Central memory CD8-positive, alpha-beta T cell (primary cell): Measurements from ENCODE around the gene COX7A1.

ENCODE experiments used
- ATAC-seq: fragments of 150-1000 bp; cut with Tn5 transposase; replicated peaks from 2 replicates; pipeline ENCODE4 v1.10.0; 2022; ENCODE audit warnings: mild to moderate bottlenecking, moderate FRiP score, moderate number of reproducible peaks; ENCODE audit not compliant: poor library complexity, severe bottlenecking; ENCODE audit errors: extremely low read depth
- DNase-seq, 2 donors: peaks; one replicate each; pipeline ENCODE4 v3.0.0; 2021; ENCODE audit warnings: low spot score in 2 of 2
- H3K27ac Mint-ChIP-seq: one replicate; pipeline ENCODE4 v1.8.0; 2022; ENCODE audit warnings: low read depth, mild to moderate bottlenecking, moderate library complexity, mixed read lengths
- H3K27me3 Mint-ChIP-seq: one replicate; pipeline ENCODE4 v1.8.0; 2022; ENCODE audit warnings: mixed read lengths
- H3K36me3 Mint-ChIP-seq: one replicate; pipeline ENCODE4 v1.8.0; 2022; ENCODE audit warnings: mild to moderate bottlenecking, moderate library complexity, mixed read lengths; ENCODE audit not compliant: insufficient read depth
- H3K4me1 Mint-ChIP-seq: one replicate; pipeline ENCODE4 v1.8.0; 2022; ENCODE audit warnings: mixed read lengths
- H3K4me3 Mint-ChIP-seq: one replicate; pipeline ENCODE4 v1.8.0; 2022; ENCODE audit warnings: mild to moderate bottlenecking, moderate library complexity, mixed read lengths
- H3K9me3 Mint-ChIP-seq: one replicate; pipeline ENCODE4 v1.8.0; 2022; ENCODE audit warnings: mixed read lengths

COX7A1 gene

GRCh38 chr19:36115453-36116343 is 36.5 kb downstream of the COX7A1 start, which contains the start of gene TBCB:
TBCB (plus strand) TSS chr19:36115468; CDS start chr19:36115561, 93 bp downstream.
- H3K4me3 Mint-ChIP-seq: peak within 1 kb of the TSS; percentile 89
- DNase-seq (no peak), ATAC-seq (no peak)
- H3K36me3 Mint-ChIP-seq: peaks cover 38% of the 10 kb centered on the region
- H3K27me3 Mint-ChIP-seq: no peaks in the 10 kb centered on the region
- H3K4me1 Mint-ChIP-seq: peaks cover 56% of the 10 kb centered on the region
- peak within 1 kb of the TSS; percentile 99 for H3K27ac Mint-ChIP-seq
- no peaks in the 10 kb centered on the region for H3K9me3 Mint-ChIP-seq

DNA sequence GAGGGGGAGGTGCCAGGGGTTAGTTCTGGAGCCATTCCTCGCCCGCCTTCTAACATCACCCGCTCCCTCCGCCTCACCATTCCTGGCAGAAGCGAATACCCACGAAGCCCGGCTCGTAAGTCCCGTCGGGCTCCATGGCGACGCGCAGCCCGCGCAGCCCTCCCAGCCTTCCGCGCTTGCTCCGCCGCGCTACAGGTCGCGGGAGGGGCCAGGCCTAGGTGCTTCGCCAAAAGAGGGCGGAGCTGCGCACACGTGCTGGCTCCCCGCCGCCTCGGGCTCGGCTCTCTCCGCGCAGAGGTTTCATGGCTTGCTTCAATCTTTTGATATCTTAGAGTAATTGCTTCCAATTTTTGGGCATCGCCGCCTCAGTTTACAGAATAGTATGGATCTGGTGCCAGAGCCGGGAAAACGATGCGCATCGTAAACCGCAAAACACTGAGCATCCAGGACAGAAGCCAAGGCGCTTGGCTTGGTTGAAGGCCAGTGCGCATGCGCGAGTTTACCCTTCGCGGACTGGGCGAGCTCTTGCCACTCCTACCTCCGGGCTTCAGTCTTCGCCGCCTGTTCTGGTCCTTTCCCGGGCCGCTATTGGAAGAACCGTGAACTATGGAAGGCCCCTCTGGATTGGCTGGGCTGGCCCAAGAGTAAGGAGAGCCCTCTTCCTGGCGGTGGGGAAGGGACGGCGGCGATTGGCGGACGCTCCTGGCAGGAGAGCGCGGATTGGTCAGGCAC is 37.4 kb downstream of the COX7A1 start, which contains the start of gene POLR2I:
POLR2I (minus strand) TSS at position 155 of the 732 bp plus-strand sequence; CDS start at position 136, 19 bp downstream.
- Mint-ChIP-seq H3K9me3 (no peaks in the 10 kb centered on the region), H3K36me3 (peaks cover 36% of the 10 kb centered on the region), H3K27me3 (no peaks in the 10 kb centered on the region), H3K4me3 (peak within 1 kb of the TSS; percentile 89), H3K27ac (peak within 1 kb of the TSS; percentile 99), H3K4me1 (peaks cover 50% of the 10 kb centered on the region)
- DNase-seq (peak; percentile 97 to 99), ATAC-seq (peak; percentile 90)

- Mint-ChIP-seq H3K4me1 (peaks cover 48% of the 10 kb centered on the region), H3K36me3 (peaks cover 33% of the 10 kb centered on the region), H3K27me3 (no peaks in the 10 kb centered on the region), H3K27ac (peak overlapping the region; percentile 99), H3K9me3 (no peaks in the 10 kb centered on the region), H3K4me3 (peak overlapping the region; percentile 89)
- DNase-seq (peak; percentile 14 to 18), ATAC-seq (no peak)
Observed at GRCh38 chr19:36113894-36114720, 38.1 kb downstream of the COX7A1 start.

DNA sequence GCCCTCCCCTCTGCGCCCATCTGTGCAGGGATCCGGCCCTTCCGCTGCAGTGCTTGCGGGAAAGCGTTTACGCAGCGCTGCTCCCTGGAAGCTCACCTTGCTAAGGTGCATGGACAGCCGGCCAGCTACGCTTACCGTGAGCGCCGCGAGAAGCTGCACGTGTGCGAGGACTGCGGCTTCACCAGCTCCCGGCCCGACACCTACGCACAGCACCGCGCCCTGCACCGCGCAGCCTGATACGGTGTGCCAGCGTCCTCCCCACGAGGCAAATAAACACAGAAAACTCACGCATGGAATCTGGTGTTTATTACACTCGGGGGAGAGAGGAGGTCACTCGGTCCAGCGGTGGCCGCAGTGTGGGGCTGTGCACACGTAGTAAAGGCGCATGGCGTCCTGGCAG is 38.8 kb downstream of the COX7A1 start:
- H3K9me3 Mint-ChIP-seq: no peaks in the 10 kb centered on the region
- H3K36me3 Mint-ChIP-seq: peaks cover 30% of the 10 kb centered on the region
- H3K27ac Mint-ChIP-seq: peak overlapping the region; percentile 52
- no peak for DNase-seq
- H3K4me3 Mint-ChIP-seq: peak overlapping the region; percentile 89
- peaks cover 48% of the 10 kb centered on the region for H3K4me1 Mint-ChIP-seq
- no peak for ATAC-seq
- H3K27me3 Mint-ChIP-seq: no peaks in the 10 kb centered on the region

- DNase-seq (no peak), ATAC-seq (no peak)
- H3K9me3 Mint-ChIP-seq: no peaks in the 10 kb centered on the region
- H3K4me1 Mint-ChIP-seq: peaks cover 42% of the 10 kb centered on the region
- H3K36me3 Mint-ChIP-seq: peaks cover 24% of the 10 kb centered on the region
- H3K27me3 Mint-ChIP-seq: no peaks in the 10 kb centered on the region
- H3K27ac Mint-ChIP-seq: peak overlapping the region; percentile 52
- peak overlapping the region; percentile 89 for H3K4me3 Mint-ChIP-seq
Observed at GRCh38 chr19:36112678-36113077, 39.6 kb downstream of the COX7A1 start.

DNA sequence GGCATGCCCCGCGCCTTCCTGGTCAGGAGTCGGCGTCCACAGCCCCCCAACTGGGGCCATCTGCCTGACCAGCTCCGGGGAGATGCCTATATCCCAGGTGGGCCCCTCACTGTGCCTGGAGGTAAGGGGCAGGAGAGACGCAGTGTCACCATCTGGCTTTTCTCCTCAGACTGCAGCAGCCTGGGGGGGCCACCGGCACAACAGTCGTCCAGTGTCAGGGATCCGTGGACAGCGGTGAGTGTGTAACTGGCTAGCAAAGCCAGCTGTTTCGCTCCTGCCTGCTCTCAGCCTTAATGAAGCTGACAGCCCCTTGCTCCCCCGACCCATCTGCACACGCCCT is 41.1 kb downstream of the COX7A1 start:
- no peak overlapping the region for H3K4me3 Mint-ChIP-seq
- ATAC-seq: no peak
- H3K27me3 Mint-ChIP-seq: no peaks in the 10 kb centered on the region
- H3K4me1 Mint-ChIP-seq: peaks cover 31% of the 10 kb centered on the region
- H3K27ac Mint-ChIP-seq: no peak overlapping the region
- no peaks in the 10 kb centered on the region for H3K9me3 Mint-ChIP-seq
- no peak for DNase-seq
- H3K36me3 Mint-ChIP-seq: peaks cover 23% of the 10 kb centered on the region

- H3K4me3 Mint-ChIP-seq: peak within 1 kb of the TSS; percentile 3
- H3K36me3 Mint-ChIP-seq: peaks cover 18% of the 10 kb centered on the region
- H3K27me3 Mint-ChIP-seq: no peaks in the 10 kb centered on the region
- no peaks in the 10 kb centered on the region for H3K9me3 Mint-ChIP-seq
- no peak for DNase-seq
- no peak within 1 kb of the TSS for H3K27ac Mint-ChIP-seq
- H3K4me1 Mint-ChIP-seq: peaks cover 27% of the 10 kb centered on the region
- no peak for ATAC-seq
Observed at GRCh38 chr19:36110487-36111199, 41.6 kb downstream of the COX7A1 start, which contains the start of gene OVOL3. OVOL3 (plus strand) TSS chr19:36111143; CDS start chr19:36111203, 60 bp downstream.

- Mint-ChIP-seq H3K4me1 (peaks cover 11% of the 10 kb centered on the region), H3K27me3 (no peaks in the 10 kb centered on the region), H3K36me3 (peaks cover 9% of the 10 kb centered on the region), H3K9me3 (no peaks in the 10 kb centered on the region), H3K27ac (no peak overlapping the region), H3K4me3 (no peak overlapping the region)
- DNase-seq: no peak
- ATAC-seq: no peak
Observed at GRCh38 chr19:36108684-36109083, 43.6 kb downstream of the COX7A1 start.

DNA sequence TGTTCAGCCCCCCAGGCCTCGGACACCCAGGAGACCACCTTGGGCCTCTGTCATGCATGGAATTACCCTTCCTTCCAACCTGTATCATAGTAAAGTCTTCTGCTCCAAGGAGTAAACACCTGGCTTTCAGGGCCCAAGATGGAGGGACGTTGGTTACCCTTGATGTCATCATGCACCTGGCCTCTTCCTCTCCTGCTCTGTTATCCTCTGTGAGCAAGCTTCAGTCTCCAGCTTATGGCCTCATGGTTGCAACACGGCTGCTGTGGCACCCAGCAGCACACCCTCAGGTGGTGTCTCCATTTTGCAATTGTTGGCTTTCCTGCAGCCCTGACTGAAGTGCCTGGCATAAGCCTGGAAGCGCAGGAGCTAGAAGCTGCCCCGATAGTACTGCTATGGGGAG is 45.3 kb downstream of the COX7A1 start:
- Mint-ChIP-seq H3K27ac (no peak overlapping the region), H3K9me3 (no peaks in the 10 kb centered on the region), H3K4me1 (no peaks in the 10 kb centered on the region), H3K27me3 (no peaks in the 10 kb centered on the region), H3K4me3 (no peak overlapping the region), H3K36me3 (peaks cover 3% of the 10 kb centered on the region)
- DNase-seq (no peak), ATAC-seq (no peak)

GRCh38 chr19:36106441-36106840 is 45.8 kb downstream of the COX7A1 start:
- H3K9me3 Mint-ChIP-seq: no peaks in the 10 kb centered on the region
- no peaks in the 10 kb centered on the region for H3K27me3 Mint-ChIP-seq
- H3K4me1 Mint-ChIP-seq: no peaks in the 10 kb centered on the region
- no peak overlapping the region for H3K4me3 Mint-ChIP-seq
- no peak overlapping the region for H3K27ac Mint-ChIP-seq
- no peak for ATAC-seq
- H3K36me3 Mint-ChIP-seq: peaks cover 2% of the 10 kb centered on the region
- no peak for DNase-seq

GRCh38 chr19:36103842-36104552 is 48.2 kb downstream of the COX7A1 start:
- no peaks in the 10 kb centered on the region for H3K36me3 Mint-ChIP-seq
- H3K4me3 Mint-ChIP-seq: no peak overlapping the region
- no peak overlapping the region for H3K27ac Mint-ChIP-seq
- DNase-seq (no peak), ATAC-seq (no peak)
- no peaks in the 10 kb centered on the region for H3K9me3 Mint-ChIP-seq
- no peaks in the 10 kb centered on the region for H3K27me3 Mint-ChIP-seq
- no peaks in the 10 kb centered on the region for H3K4me1 Mint-ChIP-seq
